ENCODE data around the gene PCDH15.

- TF ChIP-seq, protein P1, sequence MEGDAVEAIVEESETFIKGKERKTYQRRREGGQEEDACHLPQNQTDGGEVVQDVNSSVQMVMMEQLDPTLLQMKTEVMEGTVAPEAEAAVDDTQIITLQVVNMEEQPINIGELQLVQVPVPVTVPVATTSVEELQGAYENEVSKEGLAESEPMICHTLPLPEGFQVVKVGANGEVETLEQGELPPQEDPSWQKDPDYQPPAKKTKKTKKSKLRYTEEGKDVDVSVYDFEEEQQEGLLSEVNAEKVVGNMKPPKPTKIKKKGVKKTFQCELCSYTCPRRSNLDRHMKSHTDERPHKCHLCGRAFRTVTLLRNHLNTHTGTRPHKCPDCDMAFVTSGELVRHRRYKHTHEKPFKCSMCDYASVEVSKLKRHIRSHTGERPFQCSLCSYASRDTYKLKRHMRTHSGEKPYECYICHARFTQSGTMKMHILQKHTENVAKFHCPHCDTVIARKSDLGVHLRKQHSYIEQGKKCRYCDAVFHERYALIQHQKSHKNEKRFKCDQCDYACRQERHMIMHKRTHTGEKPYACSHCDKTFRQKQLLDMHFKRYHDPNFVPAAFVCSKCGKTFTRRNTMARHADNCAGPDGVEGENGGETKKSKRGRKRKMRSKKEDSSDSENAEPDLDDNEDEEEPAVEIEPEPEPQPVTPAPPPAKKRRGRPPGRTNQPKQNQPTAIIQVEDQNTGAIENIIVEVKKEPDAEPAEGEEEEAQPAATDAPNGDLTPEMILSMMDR (conservative IDR thresholded peaks at IDR 0.05; ENCODE audit: low read length): no peak
- TF ChIP-seq EZH2phosphoT487 (IDR thresholded peaks at IDR 0.05; ENCODE audit: borderline replicate concordance): no peak
Observed at GRCh38 chr10:54194806-54195205, 606.2 kb downstream of the PCDH15 start.

Measured in Loucy (cell line).